Astrocyte (in vitro differentiated cells and primary cell): ENCODE measurements around the gene SLCO2A1. TPM values are rescaled to one million over a fixed set of nuclear protein-coding genes. Genes with fewer than 3 reads are reported as not detected.

Source experiments
- DNase-seq: peaks from one replicate; pipeline ENCODE4 v3.0.0-alpha.2; 2010; ENCODE audit warnings: low read depth
- FAIRE-seq: peaks from 2 replicates; lab custom pipeline; 2011; peaks lifted over from hg19 to GRCh38; lab: Jason Lieb, UNC
- H2AFZ ChIP-seq: 2 replicates; pipeline ENCODE4 v1.6.0; 2012; ENCODE audit warnings: low read depth, low read length, inconsistent platforms
- H3K27ac ChIP-seq: 2 replicates; pipeline ENCODE4 v1.5.1; 2011; ENCODE audit warnings: low read depth, low read length, inconsistent platforms
- H3K27me3 ChIP-seq: 2 replicates; pipeline ENCODE4 v1.6.0; 2011; ENCODE audit warnings: low read length, inconsistent platforms; ENCODE audit not compliant: insufficient read depth
- H3K36me3 ChIP-seq: 2 replicates; pipeline ENCODE4 v1.5.1; 2011; ENCODE audit warnings: low read length, inconsistent platforms; ENCODE audit not compliant: insufficient read depth
- H3K4me1 ChIP-seq: 2 replicates; pipeline ENCODE4 v1.5.1; 2011; ENCODE audit warnings: low read length, inconsistent platforms; ENCODE audit not compliant: insufficient read depth
- H3K4me2 ChIP-seq: 2 replicates; pipeline ENCODE4 v1.6.0; 2012; ENCODE audit warnings: low read length, inconsistent platforms
- H3K4me3 ChIP-seq: 2 replicates; pipeline ENCODE4 v1.5.1; 2011; ENCODE audit warnings: low read depth, mild to moderate bottlenecking, low read length, inconsistent platforms; ENCODE audit not compliant: insufficient read depth
- H3K79me2 ChIP-seq: 2 replicates; pipeline ENCODE4 v1.6.0; 2012; ENCODE audit warnings: mild to moderate bottlenecking, low read length, inconsistent platforms; ENCODE audit not compliant: insufficient read depth
- H3K9ac ChIP-seq: 2 replicates; pipeline ENCODE4 v1.6.0; 2012; ENCODE audit warnings: mild to moderate bottlenecking, low read length, inconsistent platforms
- H3K9me3 ChIP-seq: 2 replicates; pipeline ENCODE4 v1.5.1; 2012; ENCODE audit warnings: low read depth, mild to moderate bottlenecking, low read length, inconsistent platforms; ENCODE audit not compliant: insufficient read depth
- H4K20me1 ChIP-seq: 2 replicates; pipeline ENCODE4 v1.6.0; 2012; ENCODE audit warnings: low read length, inconsistent platforms; ENCODE audit not compliant: insufficient read depth
- H3K27ac Mint-ChIP-seq: one replicate; pipeline ENCODE4 v1.8.0; 2021; ENCODE audit warnings: mild to moderate bottlenecking, mixed read lengths; ENCODE audit not compliant: unreplicated experiment
- H3K27me3 Mint-ChIP-seq: one replicate; pipeline ENCODE4 v1.8.0; 2021; ENCODE audit warnings: low read depth, mixed read lengths; ENCODE audit not compliant: unreplicated experiment
- H3K36me3 Mint-ChIP-seq: one replicate; pipeline ENCODE4 v1.8.0; 2021; ENCODE audit warnings: low read depth, mixed read lengths; ENCODE audit not compliant: unreplicated experiment
- H3K4me1 Mint-ChIP-seq: one replicate; pipeline ENCODE4 v1.8.0; 2021; ENCODE audit warnings: low read depth, mixed read lengths; ENCODE audit not compliant: unreplicated experiment
- H3K4me3 Mint-ChIP-seq: one replicate; pipeline ENCODE4 v1.8.0; 2021; ENCODE audit warnings: mild to moderate bottlenecking, moderate library complexity, mixed read lengths; ENCODE audit not compliant: unreplicated experiment
- H3K9me3 Mint-ChIP-seq: one replicate; pipeline ENCODE4 v1.8.0; 2021; ENCODE audit warnings: mild to moderate bottlenecking, mixed read lengths; ENCODE audit not compliant: unreplicated experiment
- CTCF ChIP-seq: IDR thresholded peaks from 2 replicates; pipeline ENCODE4 v1.5.1; 2011; ENCODE audit warnings: low read depth, mild to moderate bottlenecking, inconsistent platforms, low read length, moderate library complexity; ENCODE audit not compliant: insufficient read depth
- EZH2 ChIP-seq: IDR thresholded peaks from 2 replicates; pipeline ENCODE4 v1.6.1; 2012; ENCODE audit warnings: mild to moderate bottlenecking, low read length, inconsistent platforms; ENCODE audit not compliant: insufficient read depth
- total RNA-seq: library from RNA; stranded (reverse); gene quantifications from 2 replicates; pipeline ENCODE4 v1.2.1, GENCODE V29; 2021

SLCO2A1 gene
- total RNA-seq, 1 donor from 2014 or later = 2.1 TPM

GRCh38 chr3:134020135-134020680 lies 9.5 kb downstream of the SLCO2A1 start:
- Mint-ChIP-seq H3K27me3 (peaks cover 32% of the 10 kb centered on the region), H3K4me1 (peaks cover 1% of the 10 kb centered on the region), H3K36me3 (no peaks in the 10 kb centered on the region), H3K9me3 (peaks cover 2% of the 10 kb centered on the region), H3K4me3 (no peak overlapping the region), H3K27ac (no peak overlapping the region)
- Histone ChIP-seq H3K4me2 (no peak overlapping the region), H3K9ac (no peak overlapping the region), H4K20me1 (no peaks in the 10 kb centered on the region), H3K27me3 (no peaks in the 10 kb centered on the region), H3K79me2 (no peaks in the 10 kb centered on the region), H2AFZ (no peak overlapping the region), H3K27ac (no peak overlapping the region), H3K4me1 (no peaks in the 10 kb centered on the region), H3K9me3 (no peaks in the 10 kb centered on the region), H3K4me3 (no peak overlapping the region), H3K36me3 (no peaks in the 10 kb centered on the region)
- DNase-seq (no peak), FAIRE-seq (no peak)
- TF ChIP-seq EZH2 = no peak

- no peak for TF ChIP-seq CTCF
- no peak for TF ChIP-seq EZH2
- H2AFZ ChIP-seq = no peak overlapping the region
- peaks cover 1% of the 10 kb centered on the region for H3K4me1 Mint-ChIP-seq
- no peak for DNase-seq
- H3K4me1 ChIP-seq = no peaks in the 10 kb centered on the region
- H3K4me3 Mint-ChIP-seq = no peak overlapping the region
- no peaks in the 10 kb centered on the region for H3K9me3 ChIP-seq
- no peak overlapping the region for H3K27ac ChIP-seq
- peaks cover 2% of the 10 kb centered on the region for H3K9me3 Mint-ChIP-seq
- no peak for FAIRE-seq
- no peak overlapping the region for H3K27ac Mint-ChIP-seq
- no peaks in the 10 kb centered on the region for H3K36me3 ChIP-seq
- H3K9ac ChIP-seq = no peak overlapping the region
- no peaks in the 10 kb centered on the region for H4K20me1 ChIP-seq
- no peaks in the 10 kb centered on the region for H3K36me3 Mint-ChIP-seq
- no peaks in the 10 kb centered on the region for H3K27me3 ChIP-seq
- H3K4me3 ChIP-seq = no peak overlapping the region
- H3K27me3 Mint-ChIP-seq = peaks cover 30% of the 10 kb centered on the region
- H3K4me2 ChIP-seq = no peak overlapping the region
- H3K79me2 ChIP-seq = no peaks in the 10 kb centered on the region
These were observed 10.9 kb downstream of the SLCO2A1 start for GRCh38 chr3:134018850-134019249.

DNA sequence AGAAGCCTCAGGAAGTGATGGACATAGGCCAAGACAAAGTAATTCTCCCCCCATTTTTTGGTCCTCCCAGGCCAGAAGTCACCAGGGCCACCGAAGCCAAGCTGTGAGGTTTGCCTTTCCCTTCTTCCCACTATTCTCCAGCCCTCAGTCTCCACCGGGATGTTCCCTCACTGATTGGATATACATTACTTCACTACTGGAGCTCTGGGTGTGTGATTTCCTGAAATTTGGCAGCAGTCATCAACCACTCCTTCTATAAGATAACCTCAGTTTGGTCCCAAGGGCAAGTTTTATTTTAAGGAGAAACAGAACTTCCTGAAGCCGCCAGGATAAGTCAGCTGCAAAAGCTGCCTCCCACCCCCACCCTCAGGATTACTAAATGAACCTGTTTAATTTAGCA lies 11.3 kb downstream of the SLCO2A1 start:
- H3K36me3 ChIP-seq = no peaks in the 10 kb centered on the region
- Mint-ChIP-seq H3K9me3 (peaks cover 2% of the 10 kb centered on the region), H3K4me3 (no peak overlapping the region), H3K36me3 (no peaks in the 10 kb centered on the region), H3K4me1 (peaks cover 1% of the 10 kb centered on the region), H3K27me3 (peaks cover 29% of the 10 kb centered on the region), H3K27ac (no peak overlapping the region)
- H3K79me2 ChIP-seq = no peaks in the 10 kb centered on the region
- H3K27ac ChIP-seq = no peak overlapping the region
- no peaks in the 10 kb centered on the region for H4K20me1 ChIP-seq
- H2AFZ ChIP-seq = no peak overlapping the region
- H3K27me3 ChIP-seq = no peaks in the 10 kb centered on the region
- no peak for DNase-seq
- no peak overlapping the region for H3K9ac ChIP-seq
- no peak overlapping the region for H3K4me3 ChIP-seq
- TF ChIP-seq EZH2 (no peak), CTCF (no peak)
- H3K4me2 ChIP-seq = no peak overlapping the region
- H3K9me3 ChIP-seq = no peaks in the 10 kb centered on the region
- FAIRE-seq = no peak
- H3K4me1 ChIP-seq = no peaks in the 10 kb centered on the region
